OCI-LY3 (cell line): ENCODE data around the gene XCL2.
A peak's percentile ranks its signal among the peaks of the same experiment; 100 is the strongest.
"Not testable (repeated sequence)": the region's sequence is repeated elsewhere in the genome, so short reads cannot be mapped to it uniquely, and the experiment has no call there.

ENCODE experiments used
- EZH2phosphoT487 ChIP-seq: fragments of 200-600 bp; shearing (Covaris generic); IDR thresholded peaks from 2 replicates; pipeline ENCODE4 v1.6.1; 2018; ENCODE audit warnings: antibody characterized with exemption, mixed run types, low read depth
- TF ChIP-seq, protein P1 (sequence below): fragments of 200-600, 300-600 bp; sonication (generic); IDR thresholded peaks from 2 replicates; pipeline ENCODE4 v1.5.1; 2014; ENCODE audit warnings: antibody characterized with exemption, low read length, low read depth

DNA sequence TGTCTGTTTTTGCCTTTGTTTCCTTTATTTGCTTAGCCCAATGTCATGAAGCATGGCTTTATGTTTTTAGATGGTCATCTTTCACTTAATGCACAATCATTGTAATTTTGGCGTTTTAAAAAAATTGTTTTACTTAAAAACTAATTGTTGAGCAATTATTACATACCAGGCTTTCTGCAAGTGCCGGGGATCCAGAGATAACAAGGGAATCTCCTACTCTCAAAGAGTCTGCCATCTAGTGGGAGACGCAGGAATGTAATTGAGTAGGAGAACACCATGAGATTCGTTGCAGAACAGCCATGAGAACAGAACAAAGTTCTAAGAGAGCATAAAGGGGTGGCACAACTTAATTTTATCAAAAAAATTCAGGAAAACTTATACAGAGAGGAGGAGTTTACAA lies 30.4 kb upstream of the XCL2 start:
- TF ChIP-seq, protein P1, sequence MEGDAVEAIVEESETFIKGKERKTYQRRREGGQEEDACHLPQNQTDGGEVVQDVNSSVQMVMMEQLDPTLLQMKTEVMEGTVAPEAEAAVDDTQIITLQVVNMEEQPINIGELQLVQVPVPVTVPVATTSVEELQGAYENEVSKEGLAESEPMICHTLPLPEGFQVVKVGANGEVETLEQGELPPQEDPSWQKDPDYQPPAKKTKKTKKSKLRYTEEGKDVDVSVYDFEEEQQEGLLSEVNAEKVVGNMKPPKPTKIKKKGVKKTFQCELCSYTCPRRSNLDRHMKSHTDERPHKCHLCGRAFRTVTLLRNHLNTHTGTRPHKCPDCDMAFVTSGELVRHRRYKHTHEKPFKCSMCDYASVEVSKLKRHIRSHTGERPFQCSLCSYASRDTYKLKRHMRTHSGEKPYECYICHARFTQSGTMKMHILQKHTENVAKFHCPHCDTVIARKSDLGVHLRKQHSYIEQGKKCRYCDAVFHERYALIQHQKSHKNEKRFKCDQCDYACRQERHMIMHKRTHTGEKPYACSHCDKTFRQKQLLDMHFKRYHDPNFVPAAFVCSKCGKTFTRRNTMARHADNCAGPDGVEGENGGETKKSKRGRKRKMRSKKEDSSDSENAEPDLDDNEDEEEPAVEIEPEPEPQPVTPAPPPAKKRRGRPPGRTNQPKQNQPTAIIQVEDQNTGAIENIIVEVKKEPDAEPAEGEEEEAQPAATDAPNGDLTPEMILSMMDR: peak; percentile 36; the same call in 1 of the 2 replicates
- not testable (repeated sequence) for TF ChIP-seq EZH2phosphoT487
